Activated effector memory CD4-positive, alpha-beta T cell treated with anti-CD3 and anti-CD28 coated beads, Interleukin-2, amount 50 U/mL, for 16 hours (primary cell): ENCODE data around the gene CCL16.
"Not testable (repeated sequence)": the region's sequence is repeated elsewhere in the genome, so short reads cannot be mapped to it uniquely, and the experiment has no call there.

ENCODE experiments used
- DNase-seq: peaks from one replicate; pipeline ENCODE4 v3.0.0-alpha.2; 2020

The CCL16 gene

DNA sequence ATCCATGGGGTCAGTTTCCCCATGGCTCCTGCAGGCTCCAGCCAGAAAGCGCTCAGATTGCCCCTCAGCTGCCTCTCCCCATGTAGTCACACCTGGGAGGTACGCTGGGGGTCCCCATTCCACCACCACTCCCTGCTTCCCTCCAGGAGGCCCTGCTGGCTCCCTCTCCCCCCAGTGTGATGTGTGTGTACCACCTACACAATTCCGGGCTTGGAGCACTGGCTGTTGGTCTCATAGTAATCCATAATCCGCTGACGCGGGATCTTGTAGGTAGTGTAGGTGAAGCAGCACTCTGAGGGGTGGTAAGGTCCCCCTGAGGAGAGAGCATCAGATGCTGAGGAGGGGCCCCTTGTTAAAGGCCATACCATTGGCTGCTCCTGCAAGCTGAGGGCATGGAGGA, 2.8 kb upstream of the CCL16 start:
- DNase-seq: no peak

GRCh38 chr17:35982409-35983191, 1.3 kb upstream of the CCL16 start:
- DNase-seq: no peak

DNA sequence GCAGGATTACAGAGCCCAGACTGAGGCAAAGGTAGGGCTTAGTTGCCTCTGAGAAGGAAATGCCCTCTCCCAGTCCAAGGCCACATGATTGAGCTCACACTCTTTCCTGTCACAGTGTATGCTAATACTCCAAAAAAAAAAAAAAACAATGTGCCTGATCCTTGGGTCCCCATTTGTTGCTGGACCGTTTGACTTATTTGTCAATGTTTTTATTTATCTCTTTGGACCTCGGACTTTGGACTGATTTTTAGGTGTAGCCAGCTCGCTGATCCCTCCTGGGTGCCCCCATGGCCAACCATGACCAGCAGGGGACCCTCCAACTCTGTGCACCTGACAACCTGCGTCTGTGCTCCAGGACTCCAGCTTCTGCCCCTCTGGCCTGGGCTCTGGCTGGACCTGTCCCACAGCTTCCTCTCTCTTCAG, 622 bp upstream of the CCL16 start:
- no peak for DNase-seq

- no peak for DNase-seq
Measured at GRCh38 chr17:35978346-35978745, 3.0 kb downstream of the CCL16 start.

GRCh38 chr17:35977509-35977908, 3.8 kb downstream of the CCL16 start:
- DNase-seq: no peak

DNA sequence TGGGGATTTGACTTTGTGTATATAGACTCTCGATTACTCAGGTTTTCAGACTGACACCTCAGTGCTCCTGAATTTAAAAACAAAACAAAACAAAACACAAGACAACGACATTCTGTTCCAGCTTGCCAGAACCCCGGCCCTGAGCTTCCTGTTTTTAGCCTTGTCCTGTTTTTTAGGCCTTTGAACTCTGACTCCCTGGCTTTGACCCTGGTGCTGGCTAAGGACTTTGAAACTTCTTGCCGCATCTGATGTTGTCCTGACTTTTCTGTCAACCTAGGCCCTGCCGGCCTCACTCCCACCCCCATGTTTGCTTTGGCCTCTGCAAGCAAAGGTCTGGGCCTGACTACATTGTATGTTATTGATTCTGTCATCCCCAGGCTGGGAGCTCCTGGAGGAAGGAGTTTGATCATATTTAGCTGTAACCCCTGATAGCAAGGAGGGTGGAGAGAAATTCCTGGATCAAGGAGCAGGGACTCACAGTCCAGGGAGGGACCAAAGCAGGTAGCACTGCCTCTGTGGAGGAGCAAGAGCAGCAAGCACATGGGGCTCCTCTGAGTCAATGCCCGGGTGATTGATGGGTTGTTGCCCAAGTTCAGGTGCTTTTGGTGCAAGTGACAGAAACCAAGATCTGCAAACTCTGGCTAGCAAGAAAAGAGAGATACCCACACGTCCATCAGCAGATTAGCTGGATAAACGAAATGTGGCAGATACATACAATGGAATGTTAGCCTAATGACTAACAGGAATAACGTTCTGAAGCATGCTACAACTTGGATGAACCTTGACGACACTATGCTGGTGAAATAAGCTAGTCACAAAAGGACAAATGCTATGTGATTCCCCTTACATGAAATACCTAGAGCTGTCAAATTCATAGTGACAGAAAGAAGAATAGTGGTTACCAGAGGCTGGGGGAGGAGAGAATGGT, 7.7 kb downstream of the CCL16 start:
- DNase-seq: no peak

GRCh38 chr17:35972945-35973332, 8.4 kb downstream of the CCL16 start:
- no peak for DNase-seq

- no peak for DNase-seq
Measured at GRCh38 chr17:35972535-35972934, 8.8 kb downstream of the CCL16 start.

- no peak for DNase-seq
Measured at GRCh38 chr17:35972066-35972465, 9.2 kb downstream of the CCL16 start.

DNA sequence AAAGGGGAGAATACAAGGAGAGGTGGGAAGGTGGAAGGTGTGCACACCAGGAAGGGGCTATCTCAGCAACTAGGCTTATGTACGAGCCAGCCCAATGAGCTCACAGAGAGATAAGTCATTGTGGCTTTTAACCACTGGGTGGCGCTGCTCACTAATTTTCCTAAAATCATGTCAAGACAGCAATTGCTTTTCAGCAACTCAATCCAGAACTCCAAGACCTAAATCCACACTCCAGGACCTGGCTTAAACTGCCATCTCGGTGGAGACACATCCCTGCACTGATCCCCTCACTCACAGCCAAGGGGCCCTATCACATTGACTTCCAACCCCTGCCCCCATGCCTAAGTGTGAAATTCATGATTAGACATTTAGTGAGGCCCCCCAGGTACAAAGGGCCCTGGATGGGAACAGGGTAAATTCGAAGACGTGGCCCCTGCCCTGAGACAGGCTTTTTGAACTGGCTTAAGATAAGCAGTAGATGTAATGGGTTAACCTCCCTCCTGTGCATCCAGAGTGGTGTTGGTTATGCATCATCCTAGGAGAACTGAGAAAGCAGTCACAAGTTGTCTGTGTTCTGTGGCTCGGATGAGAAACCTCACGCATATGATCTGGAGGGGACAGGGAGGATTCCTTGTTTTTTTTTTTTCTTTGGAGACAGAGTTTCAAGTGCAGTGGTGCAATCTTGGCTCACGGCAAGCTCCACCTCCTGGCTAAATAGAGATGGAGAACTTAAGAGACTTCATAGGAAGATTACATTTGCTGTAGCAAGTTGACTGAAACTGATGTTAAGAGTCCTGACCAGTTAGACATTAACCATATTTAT, 11.5 kb downstream of the CCL16 start:
- peak; percentile 86 for DNase-seq

DNA sequence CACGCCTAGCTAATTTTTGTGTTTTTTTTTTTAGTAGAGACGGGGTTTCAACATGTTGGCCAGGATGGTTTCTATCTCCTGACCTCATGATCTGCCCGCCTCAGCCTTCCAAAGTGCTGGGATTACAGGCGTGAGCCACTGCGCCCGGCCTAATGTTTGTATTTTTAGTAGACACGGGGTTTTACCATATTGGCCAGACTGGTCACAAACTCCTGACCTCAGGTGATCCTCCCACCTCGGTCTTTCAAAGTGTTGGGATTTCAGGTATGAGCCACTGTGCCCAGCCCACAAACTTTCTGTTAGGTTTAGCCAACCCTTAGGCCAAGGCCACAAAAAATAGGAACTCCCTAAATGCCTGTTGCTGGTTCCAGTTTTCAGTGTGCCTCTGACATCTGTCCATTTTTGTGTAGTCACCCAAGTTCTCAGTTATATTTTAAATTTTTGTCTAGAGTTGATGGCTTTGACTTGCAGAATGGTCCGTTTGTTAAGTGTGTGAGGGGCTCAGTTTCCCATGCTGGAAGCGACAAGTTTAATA, 12.7 kb downstream of the CCL16 start:
- DNase-seq: no peak

- no peak for DNase-seq
Measured at GRCh38 chr17:35965272-35965671, 16.0 kb downstream of the CCL16 start.

- no peak for DNase-seq
Measured at GRCh38 chr17:35963663-35964062, 17.6 kb downstream of the CCL16 start.

GRCh38 chr17:35953720-35954119, 27.6 kb downstream of the CCL16 start:
- DNase-seq: no peak

DNA sequence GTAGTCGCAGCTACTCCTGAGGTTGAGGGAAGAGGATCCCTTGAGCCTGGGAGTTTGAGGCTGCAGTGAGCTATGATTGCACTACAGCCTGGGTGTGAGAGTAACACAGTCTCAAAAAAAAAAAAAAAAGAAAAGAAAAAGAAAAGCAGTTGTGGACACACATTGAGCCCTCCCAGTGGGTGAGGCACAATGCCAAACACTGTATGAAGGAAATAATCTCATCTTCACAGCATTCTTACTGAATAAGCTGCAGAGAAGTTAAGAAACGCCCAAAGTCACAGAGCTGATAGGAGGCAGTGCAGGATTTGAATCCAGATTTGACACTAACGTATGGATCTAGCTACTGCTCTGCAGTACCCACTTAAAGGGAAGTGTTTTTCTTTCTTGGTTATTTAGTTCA, 31.9 kb downstream of the CCL16 start:
- DNase-seq: no peak

- DNase-seq: no peak
Measured at GRCh38 chr17:35948092-35948491, 33.2 kb downstream of the CCL16 start.

DNA sequence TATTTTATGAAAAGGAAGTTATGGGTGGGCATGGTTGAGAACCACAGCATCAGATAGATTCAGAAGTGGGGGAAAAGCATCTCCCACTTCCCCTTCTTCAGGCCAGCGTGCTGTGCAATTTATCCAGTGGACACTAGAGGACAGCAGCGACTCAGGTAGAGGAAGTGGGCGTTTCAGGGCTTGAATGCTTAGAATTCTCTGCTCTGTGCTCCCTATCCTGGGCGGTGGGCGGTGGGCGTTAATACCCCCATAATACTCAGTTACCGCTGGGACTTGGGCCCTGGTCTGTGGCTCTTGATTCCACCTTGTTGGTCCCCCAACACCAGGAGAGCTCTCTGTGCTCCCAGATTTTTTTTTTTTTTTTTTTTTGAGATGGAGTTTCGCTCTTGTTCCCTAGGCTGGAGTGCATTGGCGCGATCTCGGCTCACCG, 34.1 kb downstream of the CCL16 start:
- peak; percentile 73 for DNase-seq

DNA sequence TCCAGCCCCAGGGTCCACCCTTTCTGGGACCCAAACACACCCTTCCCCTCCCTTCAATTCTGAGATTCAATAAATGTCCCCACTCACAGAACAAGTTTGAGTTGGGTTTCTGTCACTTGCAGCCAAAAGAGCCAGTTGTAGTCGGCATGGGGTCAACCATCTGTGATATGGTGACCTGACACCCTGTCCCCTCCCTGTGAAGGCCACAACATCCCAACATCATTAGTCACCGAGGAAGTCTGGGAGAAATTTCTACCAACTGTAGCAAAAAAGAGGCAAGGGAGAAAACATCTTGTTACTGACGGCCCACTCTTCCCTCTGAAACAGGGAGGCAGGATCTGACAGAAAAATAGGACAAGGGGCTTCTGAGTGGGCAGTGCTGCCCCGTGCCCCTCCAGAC, 37.1 kb downstream of the CCL16 start:
- DNase-seq: no peak

GRCh38 chr17:35943537-35943936, 37.8 kb downstream of the CCL16 start, which contains the start of gene LYZL6:
Gene LYZL6 (minus strand): TSS chr17:35943713. CDS start chr17:35939356, 4,357 bp downstream.
- no peak for DNase-seq

DNA sequence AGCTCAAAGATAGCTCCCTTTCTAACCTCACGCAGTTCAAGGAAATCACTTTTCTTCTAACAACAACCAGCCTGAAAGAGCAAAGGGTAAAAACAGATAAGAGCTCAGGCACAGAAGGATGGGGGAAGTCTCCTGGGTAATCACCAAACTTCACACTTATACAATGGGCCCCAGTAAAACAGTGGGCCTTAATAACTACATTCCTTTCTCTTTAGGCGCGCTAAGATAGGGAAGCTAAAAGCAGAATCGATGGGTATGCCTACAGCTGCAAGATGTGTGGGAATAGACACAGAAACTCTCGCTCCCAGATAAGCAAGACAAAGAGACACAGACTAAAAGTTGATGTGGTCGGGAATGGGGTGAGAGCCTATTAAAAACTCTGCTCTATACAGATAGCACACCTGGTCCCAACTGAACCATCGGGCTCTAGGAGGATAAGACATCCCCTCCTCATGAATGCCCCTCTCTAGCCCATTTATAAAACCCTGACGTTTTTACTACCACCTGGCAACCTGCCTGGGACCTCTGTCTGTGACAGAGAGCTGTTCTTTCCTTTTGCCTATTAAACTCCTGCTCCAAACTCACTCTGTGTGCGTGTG, 38.6 kb downstream of the CCL16 start:
- no peak for DNase-seq

DNA sequence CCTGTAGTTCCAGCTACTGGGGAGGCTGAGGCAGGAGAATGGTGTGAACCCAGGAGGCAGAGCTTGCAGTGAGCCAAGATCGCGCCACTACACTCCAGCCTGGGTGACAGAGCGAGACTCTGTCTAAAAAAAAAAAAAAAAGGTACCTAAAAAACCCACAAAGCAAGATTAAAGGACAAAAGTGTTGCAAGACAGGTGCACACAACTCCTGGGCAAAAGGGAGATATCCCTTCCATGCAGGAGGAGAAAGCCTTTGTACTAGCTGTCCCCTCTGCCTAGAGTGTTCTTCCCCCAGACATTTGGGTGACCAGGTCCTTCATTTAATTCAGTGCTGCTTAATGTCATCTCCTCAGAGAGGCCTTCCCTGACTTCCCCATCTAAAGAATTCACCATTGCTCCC, 42.8 kb downstream of the CCL16 start:
- not testable (repeated sequence) for DNase-seq

DNA sequence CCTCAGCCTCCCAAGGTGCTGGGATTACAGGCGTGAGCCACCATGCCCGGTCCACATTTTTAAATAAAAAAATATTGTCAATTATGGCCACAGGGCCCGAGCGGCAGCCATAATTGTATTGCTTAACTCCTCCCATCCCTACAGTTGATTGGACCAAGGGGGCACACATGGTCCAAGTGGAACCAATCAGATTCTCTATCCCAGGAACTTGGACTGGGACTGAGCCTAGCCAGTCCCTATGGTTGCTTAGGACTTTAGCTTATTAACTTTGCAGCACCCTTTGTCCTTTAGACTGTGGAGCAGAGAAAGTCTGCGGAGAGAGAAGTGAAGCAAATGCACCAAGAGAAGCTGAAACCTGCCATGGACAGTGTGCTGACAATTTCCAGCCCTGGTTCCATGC, 45.2 kb downstream of the CCL16 start:
- no peak for DNase-seq
